ENCODE data around the gene FGFRL1.
"Not testable (repeated sequence)": the region's sequence is repeated elsewhere in the genome, so short reads cannot be mapped to it uniquely, and the experiment has no call there.

Gene FGFRL1

GRCh38 chr4:973431-974397 lies 37.7 kb upstream of the FGFRL1 start, which contains the start of gene DGKQ:
DGKQ (minus strand) TSS chr4:973569; CDS start chr4:973482, 87 bp downstream.
- H3K18ac ChIP-seq (ENCODE audit: low read length): peak within 1 kb of the TSS; percentile 68
- peak within 1 kb of the TSS; percentile 71 for H3K4me3 ChIP-seq (ENCODE audit: low read depth, low read length)
- H3K27me3 ChIP-seq (ENCODE audit: insufficient read depth, low read length): peaks cover 15% of the 10 kb centered on the region
- no peak within 1 kb of the TSS for H2BK5ac ChIP-seq (ENCODE audit: low read depth, low read length, poor library complexity)
- peak within 1 kb of the TSS; percentile 67 for H4K12ac ChIP-seq (ENCODE audit: low read depth, low read length)
- H3K4ac ChIP-seq (ENCODE audit: low read depth, low read length): peak within 1 kb of the TSS; percentile 20
- H3K14ac ChIP-seq (ENCODE audit: low read length): peak within 1 kb of the TSS; percentile 85
- peak within 1 kb of the TSS; percentile 34 for H2BK12ac ChIP-seq (ENCODE audit: low read length)
- H2AFZ ChIP-seq (ENCODE audit: insufficient read depth, low read length, poor library complexity): peak within 1 kb of the TSS; percentile 94
- H2AK5ac ChIP-seq (ENCODE audit: low read length): peak within 1 kb of the TSS; percentile 26
- H4K91ac ChIP-seq (ENCODE audit: low read depth, low read length): peak within 1 kb of the TSS; percentile 41
- peak within 1 kb of the TSS; percentile 80 for H4K8ac ChIP-seq (ENCODE audit: low read depth, low read length)
- no peak within 1 kb of the TSS for H2BK120ac ChIP-seq (ENCODE audit: insufficient read depth, low read length, poor library complexity)
- H3K27ac ChIP-seq (ENCODE audit: low read depth, low read length): no peak within 1 kb of the TSS
- peak within 1 kb of the TSS; percentile 78 for H3K4me2 ChIP-seq (ENCODE audit: low read length)
- peaks cover 9 to 10% of the 10 kb centered on the region in 2 experiments for H3K4me1 ChIP-seq (ENCODE audit: control insufficient read depth in 1 of 2, insufficient read depth in 2 of 2, low read length in 2 of 2)
- no peak within 1 kb of the TSS for H3K23ac ChIP-seq (ENCODE audit: low read length)
- no peaks in the 10 kb centered on the region for H3K79me2 ChIP-seq (ENCODE audit: control insufficient read depth, insufficient read depth, low read length, poor library complexity)
- no CpG with 5 or more reads among the region's 123 CpGs for WGBS (ENCODE audit: extremely low coverage, insufficient coverage, insufficient read length)
- peaks cover 4% of the 10 kb centered on the region for H3K79me1 ChIP-seq (ENCODE audit: low read length)
- peak; percentile 63 to 84 for DNase-seq
- H3K9me3 ChIP-seq (ENCODE audit: insufficient read depth, low read depth, low read length): peaks cover 19% of the 10 kb centered on the region
- peak within 1 kb of the TSS; percentile 73 for H3K9ac ChIP-seq (ENCODE audit: low read length)
- no peaks in the 10 kb centered on the region for H3K36me3 ChIP-seq (ENCODE audit: control insufficient read depth in 1 of 2, insufficient read depth in 2 of 2, low read length in 2 of 2)

- Histone ChIP-seq H3K4me1 (ENCODE audit: control insufficient read depth in 1 of 2, insufficient read depth in 2 of 2, low read length in 2 of 2) (peaks cover 16 to 17% of the 10 kb centered on the region in 2 experiments), H2AK5ac (ENCODE audit: low read length) (no peak overlapping the region), H4K8ac (ENCODE audit: low read depth, low read length) (no peak overlapping the region), H3K9me3 (ENCODE audit: insufficient read depth, low read depth, low read length) (peaks cover 19% of the 10 kb centered on the region), H4K91ac (ENCODE audit: low read depth, low read length) (no peak overlapping the region), H2BK12ac (ENCODE audit: low read length) (no peak overlapping the region), H3K14ac (ENCODE audit: low read length) (no peak overlapping the region), H3K4me2 (ENCODE audit: low read length) (no peak overlapping the region), H3K79me1 (ENCODE audit: low read length) (peaks cover 4% of the 10 kb centered on the region), H2AFZ (ENCODE audit: insufficient read depth, low read length, poor library complexity) (no peak overlapping the region), H3K4me3 (ENCODE audit: low read depth, low read length) (no peak overlapping the region), H3K18ac (ENCODE audit: low read length) (no peak overlapping the region), H3K79me2 (ENCODE audit: control insufficient read depth, insufficient read depth, low read length, poor library complexity) (no peaks in the 10 kb centered on the region), H3K9ac (ENCODE audit: low read length) (no peak overlapping the region), H2BK120ac (ENCODE audit: insufficient read depth, low read length, poor library complexity) (no peak overlapping the region), H3K27ac (ENCODE audit: low read depth, low read length) (no peak overlapping the region), H3K4ac (ENCODE audit: low read depth, low read length) (no peak overlapping the region), H2BK5ac (ENCODE audit: low read depth, low read length, poor library complexity) (no peak overlapping the region), H3K27me3 (ENCODE audit: insufficient read depth, low read length) (peaks cover 10% of the 10 kb centered on the region), H4K12ac (ENCODE audit: low read depth, low read length) (no peak overlapping the region), H3K36me3 (ENCODE audit: control insufficient read depth in 1 of 2, insufficient read depth in 2 of 2, low read length in 2 of 2) (no peaks in the 10 kb centered on the region), H3K23ac (ENCODE audit: low read length) (no peak overlapping the region)
- WGBS (ENCODE audit: extremely low coverage, insufficient coverage, insufficient read length): no CpG with 5 or more reads among the region's 9 CpGs
- DNase-seq: no peak
Observed at GRCh38 chr4:974668-975067, 36.8 kb upstream of the FGFRL1 start.

- H3K4me3 ChIP-seq (ENCODE audit: low read depth, low read length); H2BK12ac ChIP-seq (ENCODE audit: low read length); H3K79me2 ChIP-seq (ENCODE audit: control insufficient read depth, insufficient read depth, low read length, poor library complexity); DNase-seq; H3K23ac ChIP-seq (ENCODE audit: low read length); H4K91ac ChIP-seq (ENCODE audit: low read depth, low read length); H3K79me1 ChIP-seq (ENCODE audit: low read length); H2AFZ ChIP-seq (ENCODE audit: insufficient read depth, low read length, poor library complexity); H2AK5ac ChIP-seq (ENCODE audit: low read length); H2BK120ac ChIP-seq (ENCODE audit: insufficient read depth, low read length, poor library complexity); H3K4me2 ChIP-seq (ENCODE audit: low read length); H3K18ac ChIP-seq (ENCODE audit: low read length); H4K8ac ChIP-seq (ENCODE audit: low read depth, low read length); H3K36me3 ChIP-seq (ENCODE audit: control insufficient read depth in 1 of 2, insufficient read depth in 2 of 2, low read length in 2 of 2); H4K12ac ChIP-seq (ENCODE audit: low read depth, low read length); H3K27ac ChIP-seq (ENCODE audit: low read depth, low read length); H3K14ac ChIP-seq (ENCODE audit: low read length); H3K9ac ChIP-seq (ENCODE audit: low read length); H3K4ac ChIP-seq (ENCODE audit: low read depth, low read length); H2BK5ac ChIP-seq (ENCODE audit: low read depth, low read length, poor library complexity): not testable (repeated sequence)
- Histone ChIP-seq H3K4me1 (ENCODE audit: control insufficient read depth in 1 of 2, insufficient read depth in 2 of 2, low read length in 2 of 2) (peaks cover 16 to 17% of the 10 kb centered on the region in 2 experiments), H3K9me3 (ENCODE audit: insufficient read depth, low read depth, low read length) (peaks cover 20% of the 10 kb centered on the region), H3K27me3 (ENCODE audit: insufficient read depth, low read length) (peaks cover 10% of the 10 kb centered on the region)
- no CpG with 5 or more reads among the region's 25 CpGs for WGBS (ENCODE audit: extremely low coverage, insufficient coverage, insufficient read length)
Observed at GRCh38 chr4:976016-976415, 35.4 kb upstream of the FGFRL1 start.

GRCh38 chr4:978957-979701 lies 32.3 kb upstream of the FGFRL1 start:
- Histone ChIP-seq H3K4me1 (ENCODE audit: control insufficient read depth in 1 of 2, insufficient read depth in 2 of 2, low read length in 2 of 2) (peaks cover 7 to 8% of the 10 kb centered on the region in 2 experiments), H4K8ac (ENCODE audit: low read depth, low read length) (peak overlapping the region; percentile 14), H2AK5ac (ENCODE audit: low read length) (no peak overlapping the region), H3K23ac (ENCODE audit: low read length) (no peak overlapping the region), H2BK12ac (ENCODE audit: low read length) (no peak overlapping the region), H3K27me3 (ENCODE audit: insufficient read depth, low read length) (peaks cover 1% of the 10 kb centered on the region), H4K12ac (ENCODE audit: low read depth, low read length) (no peak overlapping the region), H3K36me3 (ENCODE audit: control insufficient read depth in 1 of 2, insufficient read depth in 2 of 2, low read length in 2 of 2) (no peaks in the 10 kb centered on the region), H3K9ac (ENCODE audit: low read length) (no peak overlapping the region), H2BK120ac (ENCODE audit: insufficient read depth, low read length, poor library complexity) (no peak overlapping the region), H3K4me3 (ENCODE audit: low read depth, low read length) (no peak overlapping the region), H3K14ac (ENCODE audit: low read length) (no peak overlapping the region), H3K4me2 (ENCODE audit: low read length) (no peak overlapping the region), H3K79me1 (ENCODE audit: low read length) (no peaks in the 10 kb centered on the region), H3K79me2 (ENCODE audit: control insufficient read depth, insufficient read depth, low read length, poor library complexity) (no peaks in the 10 kb centered on the region), H3K9me3 (ENCODE audit: insufficient read depth, low read depth, low read length) (peaks cover 14% of the 10 kb centered on the region), H3K4ac (ENCODE audit: low read depth, low read length) (no peak overlapping the region), H3K27ac (ENCODE audit: low read depth, low read length) (no peak overlapping the region), H2BK5ac (ENCODE audit: low read depth, low read length, poor library complexity) (no peak overlapping the region), H2AFZ (ENCODE audit: insufficient read depth, low read length, poor library complexity) (peak overlapping the region; percentile 15), H3K18ac (ENCODE audit: low read length) (no peak overlapping the region), H4K91ac (ENCODE audit: low read depth, low read length) (no peak overlapping the region)
- no CpG with 5 or more reads among the region's 20 CpGs for WGBS (ENCODE audit: extremely low coverage, insufficient coverage, insufficient read length)
- DNase-seq: peak in 1 of 2 donors; percentile 60
